OCI-M2 (cell line): ENCODE data around the gene SMPD3.

ENCODE experiments used
- DNase-seq: peaks from one replicate; lab custom pipeline; 2025; ENCODE audit not compliant: unreplicated experiment; lab: John Stamatoyannopoulos, UW

SMPD3 gene

DNA sequence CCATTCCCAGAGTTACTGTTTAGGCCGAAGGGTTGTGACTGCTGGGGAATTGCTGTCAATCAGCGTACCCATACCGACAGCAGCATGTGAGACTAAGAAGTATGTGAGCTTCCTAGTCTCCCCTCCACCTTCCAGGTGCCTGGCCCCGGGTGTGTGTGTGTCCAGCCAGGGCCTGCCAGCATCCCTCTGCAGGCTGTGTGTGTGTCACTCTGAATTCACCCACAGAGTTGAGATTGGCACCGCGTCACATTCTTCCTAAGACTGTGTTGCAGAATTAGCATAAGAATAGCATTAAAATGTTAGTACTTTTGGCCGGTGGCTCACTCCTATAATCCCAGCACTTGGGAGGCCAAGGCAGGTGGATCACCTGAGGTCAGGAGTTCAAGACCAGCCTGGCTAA is 105.7 kb downstream of the SMPD3 start:
- DNase-seq: no peak

DNA sequence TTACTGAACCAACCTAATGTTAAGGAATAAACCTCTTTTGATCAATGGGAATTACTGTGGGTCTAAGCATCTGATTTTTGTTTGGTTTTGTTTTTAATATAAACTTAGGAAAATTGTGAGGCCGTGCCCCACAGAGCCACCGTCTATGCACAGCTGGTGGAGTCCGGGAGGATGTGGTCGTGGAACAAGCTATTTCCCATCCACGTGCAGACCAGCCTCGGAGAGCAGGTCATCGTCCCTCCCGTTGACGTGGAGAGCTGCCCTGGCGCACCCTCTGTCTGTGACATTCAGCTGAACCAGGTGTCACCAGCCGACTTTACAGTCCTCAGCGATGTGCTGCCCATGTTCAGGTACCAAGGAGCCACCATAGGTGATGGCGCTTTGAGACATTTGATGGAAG is 109.1 kb downstream of the SMPD3 start:
- no peak for DNase-seq

DNA sequence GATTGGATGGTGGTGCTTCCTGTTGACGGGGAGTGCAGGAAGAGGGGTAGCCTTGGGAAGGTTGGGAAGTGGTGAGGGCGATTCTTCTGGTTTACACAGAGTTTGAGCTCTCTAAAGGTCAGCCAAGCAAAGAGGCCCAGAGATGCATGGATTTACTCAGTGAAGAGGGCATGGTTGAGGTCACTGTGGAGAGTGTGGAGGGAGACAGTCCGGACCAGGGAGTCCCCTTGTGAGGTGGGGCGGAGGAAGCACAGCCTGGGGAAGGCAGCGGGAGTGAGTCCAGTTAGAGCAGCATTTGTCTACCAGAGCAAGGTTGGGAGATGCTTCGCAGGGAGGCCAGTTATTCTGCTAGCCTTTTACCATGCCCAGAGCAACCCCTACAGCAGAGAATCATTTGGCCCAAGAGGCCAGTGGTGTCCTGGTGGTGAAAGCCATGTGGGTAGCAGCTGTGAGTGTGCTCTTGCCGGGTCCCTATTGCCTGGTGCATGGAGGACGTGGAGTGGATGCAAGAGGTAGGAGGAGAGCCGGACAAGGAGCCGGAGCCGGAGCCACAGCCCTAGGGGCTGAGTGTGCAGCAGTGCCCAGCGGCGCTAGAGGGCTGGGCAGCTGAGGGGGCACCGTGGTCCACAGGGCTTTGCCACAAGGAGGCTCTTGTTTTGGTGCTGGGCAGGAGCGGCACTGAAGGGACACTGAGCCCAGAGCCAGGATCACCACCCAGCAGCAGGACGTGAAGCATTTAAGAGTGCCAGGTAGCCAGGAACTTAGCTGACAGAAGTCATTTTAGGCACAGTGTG is 109.8 kb downstream of the SMPD3 start:
- DNase-seq: no peak

DNA sequence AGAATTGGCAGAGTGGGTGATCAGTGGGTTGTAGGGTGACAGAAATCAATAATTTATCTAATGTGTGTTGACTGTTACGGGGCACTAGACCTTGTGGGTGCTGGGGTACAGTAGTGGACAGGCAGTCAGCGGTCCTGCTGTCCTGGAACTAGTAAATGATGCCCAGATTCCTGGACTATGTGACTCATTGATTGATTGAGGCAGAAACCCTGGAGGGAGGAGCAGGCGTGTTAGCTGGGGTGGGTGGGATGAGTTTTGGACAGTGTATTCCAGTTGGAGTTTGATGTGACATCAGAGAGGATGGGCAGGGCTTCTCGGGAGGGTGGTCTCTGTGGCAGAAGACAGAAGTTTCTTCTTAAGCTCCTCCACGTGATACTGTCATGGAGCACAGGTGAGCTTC is 113.1 kb downstream of the SMPD3 start:
- no peak for DNase-seq

DNA sequence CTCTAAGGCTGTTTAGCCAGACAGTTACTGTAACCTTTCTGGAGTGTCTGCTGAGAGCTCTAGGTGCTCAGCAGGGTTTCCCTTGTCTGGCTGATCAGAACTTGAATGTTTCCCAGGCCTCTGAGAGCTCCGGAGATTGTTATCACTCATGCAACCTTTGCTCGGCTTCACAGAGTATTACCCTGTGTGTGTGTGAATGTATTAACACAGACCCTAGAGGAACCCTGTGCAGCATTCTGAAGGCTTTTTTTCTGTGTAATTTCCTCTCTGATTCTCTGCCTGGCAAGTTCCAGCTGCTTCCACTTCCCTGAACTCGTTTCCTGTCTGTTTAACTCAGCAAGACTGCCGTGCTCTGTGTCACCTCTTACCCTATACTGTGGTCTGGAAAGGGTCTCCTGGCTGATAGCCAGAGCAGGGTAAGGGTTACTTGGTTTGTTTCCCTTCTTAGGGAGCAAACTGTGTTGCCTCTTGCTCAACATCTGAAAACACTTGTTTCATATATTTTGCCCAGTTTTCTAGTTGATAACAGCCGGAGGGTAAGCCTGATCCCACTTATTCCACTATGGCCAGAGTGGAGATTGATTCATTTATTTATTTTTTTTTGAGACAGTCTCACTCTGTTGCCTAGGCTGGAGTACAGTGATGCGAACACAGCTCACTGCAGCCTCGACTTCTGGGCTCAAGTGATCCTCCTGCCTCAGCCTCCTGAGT is 115.7 kb downstream of the SMPD3 start:
- no peak for DNase-seq

DNA sequence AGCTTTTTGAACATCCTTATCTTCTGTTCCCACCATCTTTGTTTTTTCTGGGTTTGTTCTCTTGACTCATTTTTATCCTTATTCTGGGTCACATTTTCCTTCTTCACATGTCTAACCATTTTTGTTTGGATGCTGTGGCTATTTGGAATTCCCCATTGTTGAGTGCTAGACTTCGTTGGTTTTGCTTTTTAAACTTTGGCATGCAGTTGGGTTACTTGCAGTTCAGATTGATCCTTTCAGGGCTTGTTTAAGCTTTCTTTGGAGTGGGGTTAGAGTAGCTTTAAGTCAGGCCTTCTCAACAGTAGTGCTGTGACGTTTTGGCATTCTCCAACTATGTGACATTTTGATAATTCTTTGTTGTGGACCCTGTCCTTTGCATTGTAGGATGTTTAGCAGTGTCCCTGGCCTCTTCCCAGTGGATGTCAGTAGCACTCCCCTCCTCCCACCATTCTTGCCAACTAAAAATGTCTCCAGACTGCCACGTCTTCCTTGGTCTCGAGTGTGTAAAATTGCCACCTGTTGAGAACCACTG is 116.4 kb downstream of the SMPD3 start:
- DNase-seq: no peak

DNA sequence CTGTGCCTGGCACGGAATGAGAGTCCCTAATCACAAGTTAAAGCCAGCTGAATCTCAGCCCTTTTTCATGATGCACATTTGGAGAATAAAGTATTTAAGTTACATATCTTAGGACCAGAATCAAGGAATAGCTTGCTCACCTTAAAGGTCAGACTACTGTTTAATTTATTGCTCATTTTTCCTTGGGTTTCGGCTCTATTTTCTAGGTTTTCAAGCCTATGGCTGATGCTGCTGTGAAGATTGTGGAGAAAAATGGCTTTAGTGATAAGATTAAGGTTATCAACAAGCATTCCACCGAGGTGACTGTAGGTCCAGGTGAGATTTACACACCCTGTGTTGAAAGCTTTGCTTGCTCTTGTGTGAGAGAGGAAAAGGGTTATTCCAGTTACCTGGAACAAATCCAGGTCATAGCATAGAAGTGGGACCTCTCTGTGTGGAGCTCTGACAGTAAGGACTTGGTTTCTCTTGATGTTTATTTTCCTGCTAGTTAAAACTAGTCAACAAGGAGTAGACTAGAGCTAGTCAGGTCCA is 119.4 kb downstream of the SMPD3 start:
- DNase-seq: no peak

DNA sequence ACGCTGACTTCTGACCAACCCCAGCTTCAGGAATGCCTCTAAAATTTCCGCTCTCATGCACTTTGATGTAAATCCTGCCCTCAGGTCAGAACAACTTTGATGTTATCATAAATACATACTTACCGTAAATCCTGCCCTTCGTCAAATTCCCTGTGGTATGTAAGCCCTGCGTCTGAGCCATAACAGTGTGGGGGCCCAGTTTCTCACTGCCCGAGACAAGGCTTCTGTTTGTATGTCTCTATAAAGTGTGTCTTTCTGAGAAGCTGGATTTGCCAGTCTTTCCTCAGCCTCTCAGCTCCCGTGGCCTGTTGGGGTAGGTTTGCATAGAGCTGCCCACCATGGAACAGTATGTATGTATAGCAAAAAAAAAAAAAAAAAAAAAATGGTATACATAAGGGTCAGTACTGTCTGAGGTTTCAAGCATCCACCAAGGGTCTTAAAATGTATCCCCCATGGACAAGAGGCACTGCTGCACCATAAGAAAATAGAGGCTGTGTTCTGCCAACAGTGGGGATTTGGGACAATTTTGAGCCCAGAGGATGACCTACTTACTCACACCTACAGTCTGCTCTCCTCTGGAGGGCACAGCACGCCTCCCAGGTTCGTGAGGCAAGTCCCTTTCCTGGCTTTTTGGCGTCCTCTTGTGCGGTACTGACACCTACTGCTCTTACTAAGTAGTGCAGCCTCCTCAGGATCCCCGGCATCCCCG is 120.0 kb downstream of the SMPD3 start:
- no peak for DNase-seq

DNA sequence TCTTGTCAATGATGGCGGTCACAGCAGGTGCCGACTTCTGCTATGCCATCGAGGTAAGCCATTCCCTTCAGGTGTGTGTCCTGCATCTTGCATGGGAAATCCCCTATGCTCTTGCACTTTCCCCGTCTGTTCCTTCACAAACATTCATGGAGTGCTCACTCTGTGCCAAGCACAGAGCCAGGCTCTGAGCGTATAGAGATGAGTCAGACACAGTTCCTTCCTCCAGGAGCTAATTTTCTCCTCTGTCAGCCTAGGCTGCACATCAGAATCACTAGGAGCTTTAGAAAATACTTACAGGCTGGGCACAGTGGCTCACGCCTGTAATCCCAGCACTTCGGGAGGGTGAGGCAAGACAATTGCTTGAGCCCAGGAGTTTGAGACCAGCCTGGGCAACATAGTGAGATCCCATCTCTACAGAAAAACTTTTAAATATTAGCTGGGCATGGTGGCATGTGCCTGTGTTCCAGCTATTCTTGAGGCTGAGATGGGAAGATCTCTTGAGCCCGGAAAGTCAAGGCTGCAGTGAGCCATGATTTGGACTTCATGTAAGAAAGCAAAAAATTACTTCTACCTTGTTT is 123.4 kb downstream of the SMPD3 start:
- no peak for DNase-seq

DNA sequence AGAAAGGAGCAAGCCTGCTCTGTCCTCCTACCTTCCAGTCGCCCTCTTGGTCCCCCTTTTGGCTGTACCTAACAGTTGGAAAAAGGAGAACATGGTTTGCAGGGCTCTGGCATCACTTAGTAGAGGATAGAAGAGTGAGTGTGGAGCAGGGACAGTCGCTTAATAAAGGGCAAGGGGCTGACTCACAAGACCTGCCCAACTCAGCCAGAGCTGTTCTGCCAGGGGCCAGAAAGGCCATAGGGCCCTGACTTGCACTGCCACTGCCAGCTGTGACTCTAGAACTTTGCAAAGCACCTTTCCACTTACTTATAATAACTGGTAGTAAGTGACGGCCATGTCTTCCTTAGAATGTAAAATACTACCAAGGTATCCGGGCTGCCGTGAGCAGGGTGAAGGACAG is 124.0 kb downstream of the SMPD3 start:
- DNase-seq: no peak

DNA sequence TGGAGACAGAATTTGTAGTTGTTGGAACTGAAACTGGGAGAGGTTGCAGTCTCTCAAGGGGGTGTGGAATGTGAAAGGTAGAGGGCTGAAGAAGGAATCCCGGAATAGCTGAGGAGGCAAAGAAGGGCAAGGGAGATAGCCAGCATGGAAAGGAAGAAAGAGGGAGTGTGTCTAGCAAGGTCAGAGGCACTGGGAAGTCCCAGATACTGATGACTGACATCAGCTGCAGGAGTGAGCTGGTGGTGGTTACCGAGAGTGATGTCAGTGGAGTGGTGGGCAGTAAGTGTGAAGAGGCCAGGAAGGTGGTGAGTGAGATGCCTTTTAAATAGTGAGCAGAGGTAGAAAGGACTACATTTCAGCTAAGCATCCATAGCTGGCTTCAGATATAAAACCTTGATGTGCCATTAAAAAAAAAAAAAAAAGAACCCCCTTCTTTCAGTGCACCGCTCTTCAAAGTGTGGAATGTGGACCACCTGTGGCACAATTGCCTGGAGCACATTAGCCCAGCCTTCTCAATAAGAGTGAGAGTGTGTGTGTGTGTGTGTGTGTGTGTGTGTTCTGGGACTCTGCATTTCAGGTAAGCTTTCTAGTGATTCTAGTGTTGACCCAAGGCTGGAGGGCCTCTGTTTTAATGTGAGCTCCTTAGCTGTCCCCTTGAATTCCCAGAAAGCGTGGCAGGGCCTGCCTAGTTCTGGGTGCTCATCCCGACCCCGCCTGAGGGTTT is 129.0 kb downstream of the SMPD3 start:
- DNase-seq: no peak

DNA sequence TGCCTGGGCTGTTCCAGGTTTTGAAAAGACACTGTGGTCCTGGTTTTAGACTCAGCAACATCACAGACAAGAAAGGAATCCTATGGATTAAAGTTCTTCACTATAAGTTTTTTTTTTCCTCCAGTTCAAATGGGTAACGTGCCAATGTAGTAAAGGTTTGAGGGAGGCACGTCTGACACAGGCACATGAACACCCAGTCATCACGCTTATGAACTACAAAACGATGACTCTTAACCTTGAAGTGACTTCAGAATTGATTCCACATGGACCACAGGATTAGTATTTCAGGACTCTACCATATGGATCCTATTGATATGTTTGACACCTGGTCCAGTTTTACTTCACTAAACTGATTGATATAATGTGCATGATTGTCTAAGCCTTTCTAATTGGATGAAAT is 135.2 kb downstream of the SMPD3 start:
- no peak for DNase-seq

DNA sequence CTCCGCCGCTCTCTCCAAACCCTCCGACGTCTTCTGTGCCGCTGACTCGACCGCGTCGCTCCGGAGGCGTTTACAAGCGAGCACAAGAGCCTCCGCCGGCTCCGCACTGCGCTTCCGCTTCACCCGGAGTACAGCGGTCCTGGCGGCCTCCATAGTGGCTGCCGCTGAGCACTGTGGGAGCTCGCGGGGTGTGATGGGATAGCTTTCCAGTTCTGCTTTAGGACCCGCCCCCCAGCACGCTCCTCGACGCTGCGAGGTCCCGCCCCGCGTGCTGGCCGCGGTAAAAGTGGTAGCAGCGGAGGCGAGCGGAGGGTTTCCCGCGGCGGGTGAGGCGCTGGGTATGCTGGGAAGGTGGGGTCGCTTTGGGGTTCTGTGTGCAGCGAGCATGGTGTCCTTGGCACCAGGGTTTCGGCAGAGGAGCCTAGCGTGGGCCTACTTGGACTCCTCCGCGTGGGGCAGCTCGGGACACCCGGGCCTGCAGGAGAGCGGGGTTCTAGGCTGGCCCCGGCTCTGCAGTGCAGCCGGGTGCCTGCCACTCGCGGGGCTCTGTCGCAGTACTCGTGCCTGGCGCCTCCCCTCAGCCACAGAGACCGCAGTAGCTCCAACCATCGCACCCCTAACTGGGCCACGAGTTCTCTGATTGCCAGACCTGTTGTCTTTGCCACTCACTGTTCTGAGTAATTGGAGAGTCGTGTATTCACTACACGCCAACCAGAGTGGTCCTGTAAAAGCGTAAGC is 137.4 kb downstream of the SMPD3 start, which contains the start of the genes PRMT7 and SLC7A6OS:
PRMT7 (plus strand) TSS at position 246 of the 738 bp plus-strand sequence. CDS start 4,961 bp downstream, outside the sequence.
SLC7A6OS (minus strand) TSS at position 173 of the 738 bp plus-strand sequence; CDS start at position 153, 20 bp downstream.
- peak; percentile 44 for DNase-seq

DNA sequence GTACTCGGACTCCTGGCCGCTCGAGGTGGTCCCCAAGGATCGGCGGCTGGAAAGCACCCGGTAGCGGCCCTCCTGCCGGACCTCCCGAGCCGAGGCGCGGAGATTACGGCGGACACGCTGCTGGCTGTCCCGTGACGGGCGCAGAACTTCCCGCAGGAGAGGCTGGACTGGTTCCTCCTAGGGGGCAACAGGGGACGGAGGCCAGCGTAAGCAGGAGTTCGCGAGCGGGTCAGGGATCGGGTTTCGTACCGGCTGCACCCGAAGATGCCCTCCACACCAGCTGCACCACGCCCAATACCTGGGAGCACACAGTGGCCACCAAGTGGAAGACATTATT is 137.9 kb downstream of the SMPD3 start:
- DNase-seq: no peak

DNA sequence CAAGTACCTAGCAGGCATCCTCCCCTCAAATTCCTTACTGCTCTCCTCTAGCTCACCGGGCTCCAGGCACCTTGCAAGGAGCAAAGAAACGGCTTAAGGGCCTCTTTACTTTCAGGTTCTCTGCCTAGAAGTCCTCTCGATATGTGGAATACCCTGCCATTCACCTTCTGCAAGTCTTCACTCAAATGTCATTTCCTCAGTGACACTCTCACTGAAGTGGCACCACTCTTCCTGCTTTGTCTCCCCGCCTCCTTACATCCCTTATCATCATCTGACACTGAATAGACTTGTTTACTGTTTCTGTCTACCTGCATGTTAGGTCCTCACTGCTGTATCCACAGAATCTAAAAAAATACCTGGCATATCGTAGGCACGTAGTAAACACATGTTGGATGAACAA is 138.5 kb downstream of the SMPD3 start:
- no peak for DNase-seq
